ENCODE measurements around the gene SCNN1A. TPM values are rescaled to one million over a fixed set of nuclear protein-coding genes. Genes with fewer than 3 reads are reported as not detected.

Gene SCNN1A
- 0.86 TPM for total RNA-seq
- polyA plus RNA-seq = under 1 TPM; 0.09 to 0.60 (median 0.22) TPM

- no peak within 1 kb of the TSS for H3K27ac ChIP-seq (ENCODE audit: insufficient read depth, low read length, poor library complexity, severe bottlenecking)
- no peaks in the 10 kb centered on the region for H3K4me1 ChIP-seq (ENCODE audit: control insufficient read depth, insufficient read depth, low read length, poor library complexity, severe bottlenecking)
- Mint-ChIP-seq H3K9me3 (no peaks in the 10 kb centered on the region), H3K4me1 (peaks cover 0 to 24% (median 12%) of the 10 kb centered on the region in 4 donors), H3K27ac (peak within 1 kb of the TSS; percentile 48 to 84 (median 71)), H3K36me3 (no peaks in the 10 kb centered on the region), H3K4me3 (no peak within 1 kb of the TSS), H3K27me3 (peaks cover 13% of the 10 kb centered on the region)
- no peak within 1 kb of the TSS for H3K4me3 ChIP-seq (ENCODE audit: low read depth, low read length)
- no peaks in the 10 kb centered on the region for H3K27me3 ChIP-seq (ENCODE audit: control insufficient read depth, insufficient read depth, low read length)
- no peaks in the 10 kb centered on the region for H3K9me3 ChIP-seq (ENCODE audit: control insufficient read depth in 2 of 2, low read length in 2 of 2)
- DNase-seq (no peak), ATAC-seq (ENCODE audit: low read depth in 2 of 2) (no peak)
- H3K36me3 ChIP-seq (ENCODE audit: control insufficient read depth, insufficient read depth, low read length) = no peaks in the 10 kb centered on the region
Observed at GRCh38 chr12:6375269-6376078, at the start of gene SCNN1A. Gene SCNN1A, minus strand, starts transcription at chr12:6375563. Its CDS starts 780 bp downstream, at chr12:6374783.

- peak overlapping the region; percentile 34 for H3K27ac ChIP-seq (ENCODE audit: insufficient read depth, low read length, poor library complexity, severe bottlenecking)
- no peak for DNase-seq
- H3K27ac Mint-ChIP-seq = peak overlapping the region; percentile 14 to 98 (median 87)
- H3K9me3 Mint-ChIP-seq = no peaks in the 10 kb centered on the region
- H3K36me3 ChIP-seq (ENCODE audit: control insufficient read depth, insufficient read depth, low read length) = no peaks in the 10 kb centered on the region
- no peaks in the 10 kb centered on the region for H3K27me3 Mint-ChIP-seq
- H3K4me3 ChIP-seq (ENCODE audit: low read depth, low read length) = no peak overlapping the region
- ATAC-seq (ENCODE audit: low read depth in 2 of 2) = no peak
- peaks cover 6 to 54% (median 31%) of the 10 kb centered on the region in 4 donors for H3K4me1 Mint-ChIP-seq
- H3K4me3 Mint-ChIP-seq = peak overlapping the region in 1 of 4 donors; percentile 10
- H3K27me3 ChIP-seq (ENCODE audit: control insufficient read depth, insufficient read depth, low read length) = no peaks in the 10 kb centered on the region
- H3K36me3 Mint-ChIP-seq = no peaks in the 10 kb centered on the region
- H3K9me3 ChIP-seq (ENCODE audit: control insufficient read depth in 2 of 2, low read length in 2 of 2) = no peaks in the 10 kb centered on the region
- H3K4me1 ChIP-seq (ENCODE audit: control insufficient read depth, insufficient read depth, low read length, poor library complexity, severe bottlenecking) = peaks cover 33% of the 10 kb centered on the region
Observed at GRCh38 chr12:6424866-6425265, 49.5 kb upstream of the SCNN1A start.

- H3K27me3 Mint-ChIP-seq = no peaks in the 10 kb centered on the region
- peak overlapping the region; percentile 75 to 98 (median 92) for H3K27ac Mint-ChIP-seq
- Histone ChIP-seq H3K27ac (ENCODE audit: insufficient read depth, low read length, poor library complexity, severe bottlenecking) (peak overlapping the region; percentile 66), H3K4me1 (ENCODE audit: control insufficient read depth, insufficient read depth, low read length, poor library complexity, severe bottlenecking) (peaks cover 33% of the 10 kb centered on the region), H3K9me3 (ENCODE audit: control insufficient read depth in 2 of 2, low read length in 2 of 2) (no peaks in the 10 kb centered on the region), H3K27me3 (ENCODE audit: control insufficient read depth, insufficient read depth, low read length) (no peaks in the 10 kb centered on the region), H3K36me3 (ENCODE audit: control insufficient read depth, insufficient read depth, low read length) (no peaks in the 10 kb centered on the region), H3K4me3 (ENCODE audit: low read depth, low read length) (peak overlapping the region; percentile 16)
- no peaks in the 10 kb centered on the region for H3K36me3 Mint-ChIP-seq
- H3K4me3 Mint-ChIP-seq = peak overlapping the region in 2 of 4 donors; percentile 19 to 48
- peaks cover 6 to 50% (median 32%) of the 10 kb centered on the region in 4 donors for H3K4me1 Mint-ChIP-seq
- ATAC-seq (ENCODE audit: low read depth in 2 of 2) (no peak), DNase-seq (no peak)
- H3K9me3 Mint-ChIP-seq = no peaks in the 10 kb centered on the region
Observed at GRCh38 chr12:6424008-6424347, 48.6 kb upstream of the SCNN1A start.

GRCh38 chr12:6423267-6424007 is 48.1 kb upstream of the SCNN1A start:
- H3K9me3 ChIP-seq (ENCODE audit: control insufficient read depth in 2 of 2, low read length in 2 of 2) = no peaks in the 10 kb centered on the region
- H3K9me3 Mint-ChIP-seq = no peaks in the 10 kb centered on the region
- H3K27me3 ChIP-seq (ENCODE audit: control insufficient read depth, insufficient read depth, low read length) = no peaks in the 10 kb centered on the region
- DNase-seq = peak; percentile 75 to 94 (median 86)
- ATAC-seq (ENCODE audit: low read depth in 2 of 2) = peak; percentile 77 to 80
- H3K4me3 ChIP-seq (ENCODE audit: low read depth, low read length) = peak overlapping the region; percentile 16
- no peaks in the 10 kb centered on the region for H3K36me3 Mint-ChIP-seq
- H3K27me3 Mint-ChIP-seq = no peaks in the 10 kb centered on the region
- H3K4me1 Mint-ChIP-seq = peaks cover 6 to 48% (median 31%) of the 10 kb centered on the region in 4 donors
- peak overlapping the region in 2 of 4 donors; percentile 19 to 48 for H3K4me3 Mint-ChIP-seq
- peak overlapping the region; percentile 75 to 98 (median 92) for H3K27ac Mint-ChIP-seq
- H3K4me1 ChIP-seq (ENCODE audit: control insufficient read depth, insufficient read depth, low read length, poor library complexity, severe bottlenecking) = peaks cover 33% of the 10 kb centered on the region
- peak overlapping the region; percentile 66 for H3K27ac ChIP-seq (ENCODE audit: insufficient read depth, low read length, poor library complexity, severe bottlenecking)
- no peaks in the 10 kb centered on the region for H3K36me3 ChIP-seq (ENCODE audit: control insufficient read depth, insufficient read depth, low read length)

GRCh38 chr12:6420364-6420763 is 45.0 kb upstream of the SCNN1A start:
- H3K4me3 Mint-ChIP-seq = no peak overlapping the region
- H3K36me3 Mint-ChIP-seq = no peaks in the 10 kb centered on the region
- H3K27ac ChIP-seq (ENCODE audit: insufficient read depth, low read length, poor library complexity, severe bottlenecking) = no peak overlapping the region
- H3K36me3 ChIP-seq (ENCODE audit: control insufficient read depth, insufficient read depth, low read length) = no peaks in the 10 kb centered on the region
- peaks cover 0 to 19% (median 16%) of the 10 kb centered on the region in 4 donors for H3K4me1 Mint-ChIP-seq
- peaks cover 11% of the 10 kb centered on the region for H3K4me1 ChIP-seq (ENCODE audit: control insufficient read depth, insufficient read depth, low read length, poor library complexity, severe bottlenecking)
- ATAC-seq (ENCODE audit: low read depth in 2 of 2) = no peak
- no peaks in the 10 kb centered on the region for H3K9me3 ChIP-seq (ENCODE audit: control insufficient read depth in 2 of 2, low read length in 2 of 2)
- DNase-seq = no peak
- H3K27ac Mint-ChIP-seq = no peak overlapping the region
- no peaks in the 10 kb centered on the region for H3K27me3 ChIP-seq (ENCODE audit: control insufficient read depth, insufficient read depth, low read length)
- no peak overlapping the region for H3K4me3 ChIP-seq (ENCODE audit: low read depth, low read length)
- H3K27me3 Mint-ChIP-seq = no peaks in the 10 kb centered on the region
- no peaks in the 10 kb centered on the region for H3K9me3 Mint-ChIP-seq

GRCh38 chr12:6418796-6419195 is 43.4 kb upstream of the SCNN1A start:
- H3K27me3 ChIP-seq (ENCODE audit: control insufficient read depth, insufficient read depth, low read length) = no peaks in the 10 kb centered on the region
- DNase-seq (no peak), ATAC-seq (ENCODE audit: low read depth in 2 of 2) (no peak)
- H3K4me1 ChIP-seq (ENCODE audit: control insufficient read depth, insufficient read depth, low read length, poor library complexity, severe bottlenecking) = peaks cover 7% of the 10 kb centered on the region
- Mint-ChIP-seq H3K9me3 (no peaks in the 10 kb centered on the region), H3K27ac (peak overlapping the region in 1 of 3 donors; percentile 64), H3K4me1 (peaks cover 0 to 14% (median 8%) of the 10 kb centered on the region in 4 donors), H3K36me3 (no peaks in the 10 kb centered on the region), H3K4me3 (no peak overlapping the region), H3K27me3 (no peaks in the 10 kb centered on the region)
- H3K9me3 ChIP-seq (ENCODE audit: control insufficient read depth in 2 of 2, low read length in 2 of 2) = no peaks in the 10 kb centered on the region
- H3K4me3 ChIP-seq (ENCODE audit: low read depth, low read length) = no peak overlapping the region
- H3K36me3 ChIP-seq (ENCODE audit: control insufficient read depth, insufficient read depth, low read length) = no peaks in the 10 kb centered on the region
- H3K27ac ChIP-seq (ENCODE audit: insufficient read depth, low read length, poor library complexity, severe bottlenecking) = no peak overlapping the region

GRCh38 chr12:6416596-6416995 is 41.2 kb upstream of the SCNN1A start:
- Mint-ChIP-seq H3K27ac (peak overlapping the region in 1 of 3 donors; percentile 37), H3K4me3 (no peak overlapping the region), H3K36me3 (no peaks in the 10 kb centered on the region), H3K4me1 (peaks cover 0 to 7% (median 2%) of the 10 kb centered on the region in 4 donors), H3K27me3 (peaks cover 4% of the 10 kb centered on the region), H3K9me3 (peaks cover 0 to 2% (median 0%) of the 10 kb centered on the region in 7 donors)
- Histone ChIP-seq H3K36me3 (ENCODE audit: control insufficient read depth, insufficient read depth, low read length) (no peaks in the 10 kb centered on the region), H3K27me3 (ENCODE audit: control insufficient read depth, insufficient read depth, low read length) (peaks cover 3% of the 10 kb centered on the region), H3K4me1 (ENCODE audit: control insufficient read depth, insufficient read depth, low read length, poor library complexity, severe bottlenecking) (no peaks in the 10 kb centered on the region), H3K9me3 (ENCODE audit: control insufficient read depth in 2 of 2, low read length in 2 of 2) (no peaks in the 10 kb centered on the region), H3K4me3 (ENCODE audit: low read depth, low read length) (no peak overlapping the region), H3K27ac (ENCODE audit: insufficient read depth, low read length, poor library complexity, severe bottlenecking) (no peak overlapping the region)
- no peak for ATAC-seq (ENCODE audit: low read depth in 2 of 2)
- DNase-seq = no peak

All from CD4-positive, CD25-positive, alpha-beta regulatory T cell (primary cell).